GM18867 (cell line): ENCODE data around the gene NAV2.

Experiments used
- ATAC-seq: cut with Tn5 transposase; IDR thresholded peaks from one replicate; pipeline ENCODE4 v1.9.1; 2021; ENCODE audit warnings: mild to moderate bottlenecking, moderate library complexity; ENCODE audit not compliant: unreplicated experiment

The NAV2 gene

DNA sequence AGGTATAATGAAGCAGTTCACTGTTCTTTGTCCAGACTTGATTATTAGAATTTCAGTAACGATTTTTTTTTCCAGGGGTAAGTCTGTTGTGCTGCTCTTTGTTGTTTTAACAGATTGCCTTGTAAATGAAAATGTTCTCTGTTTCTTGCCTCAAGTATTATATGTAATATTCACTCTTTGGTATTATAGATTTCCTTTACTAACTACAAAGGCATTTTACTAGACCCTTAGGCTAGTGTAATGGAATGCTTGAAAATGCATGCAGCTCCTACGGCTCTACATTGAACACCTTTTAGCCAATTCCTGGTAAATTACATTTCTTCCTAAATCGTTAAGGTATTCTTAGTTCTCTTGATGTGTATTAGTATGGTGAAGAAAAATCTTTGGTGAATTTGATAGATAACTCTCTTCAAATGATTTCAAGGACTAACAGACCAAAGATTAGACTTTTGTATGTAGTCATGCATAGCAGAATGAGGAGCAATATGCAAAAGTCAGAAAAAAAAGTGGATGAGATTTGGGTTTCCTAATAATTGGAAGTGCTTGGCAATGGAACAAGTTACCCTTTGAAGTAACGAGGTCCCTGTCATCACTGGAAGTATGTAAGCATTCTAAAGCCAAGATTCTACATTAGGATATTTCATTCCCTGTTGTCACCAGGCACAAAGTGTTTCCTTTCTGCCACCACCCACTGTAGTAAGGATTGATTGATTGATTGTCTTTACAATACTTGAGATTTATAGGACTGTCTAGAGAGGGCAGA lies 334.6 kb downstream of the NAV2 start:
- ATAC-seq: no peak

DNA sequence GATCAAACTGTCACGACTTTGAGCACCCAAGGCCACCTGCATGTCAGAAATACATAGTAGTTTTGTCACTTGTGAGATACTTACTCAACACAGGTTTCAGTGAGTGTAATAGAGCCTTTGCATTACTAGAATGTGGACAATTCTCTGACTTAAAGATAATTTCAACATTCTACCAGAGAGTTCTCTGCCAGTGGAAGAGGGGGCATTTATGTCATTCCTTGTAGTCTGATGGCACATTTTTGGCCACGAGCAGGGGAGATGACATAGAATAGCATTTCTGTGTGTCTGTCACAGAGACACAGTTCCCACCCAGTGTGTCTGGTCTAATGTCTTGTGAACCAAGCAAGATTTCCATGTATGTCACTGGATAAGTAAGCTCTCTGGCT lies 335.1 kb downstream of the NAV2 start:
- no peak for ATAC-seq

DNA sequence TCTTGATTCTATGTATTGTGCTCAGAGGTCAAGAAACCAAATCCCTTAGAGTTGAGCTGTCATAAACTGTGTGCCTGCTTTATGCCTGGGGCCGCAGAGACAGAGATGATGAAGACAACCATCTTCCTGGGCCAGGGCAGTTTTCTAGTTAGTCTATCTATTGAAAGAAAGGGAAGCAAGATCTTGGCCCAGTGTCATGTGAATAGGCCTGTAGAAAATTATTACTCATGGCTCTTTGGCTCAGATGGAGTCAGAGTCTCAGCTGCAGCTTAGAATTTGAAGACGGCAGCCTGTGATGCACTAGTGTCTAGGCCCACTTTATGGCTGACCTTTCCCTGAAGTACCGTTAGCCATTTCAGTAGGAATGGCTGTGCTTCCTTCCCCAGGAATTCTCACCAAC lies 335.6 kb downstream of the NAV2 start:
- no peak for ATAC-seq

DNA sequence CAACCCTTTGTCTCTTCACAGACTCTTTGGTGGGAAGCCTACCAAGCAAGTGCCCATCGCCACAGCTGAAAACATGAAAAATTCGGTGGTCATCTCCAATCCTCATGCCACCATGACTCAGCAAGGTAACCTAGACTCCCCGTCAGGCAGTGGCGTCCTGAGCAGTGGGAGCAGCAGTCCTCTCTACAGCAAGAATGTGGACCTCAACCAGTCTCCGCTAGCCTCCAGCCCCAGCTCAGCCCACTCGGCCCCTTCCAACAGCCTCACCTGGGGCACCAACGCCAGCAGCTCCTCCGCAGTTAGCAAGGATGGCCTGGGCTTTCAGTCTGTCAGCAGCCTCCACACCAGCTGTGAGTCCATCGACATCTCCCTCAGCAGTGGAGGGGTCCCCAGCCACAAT lies 336.1 kb downstream of the NAV2 start:
- no peak for ATAC-seq

DNA sequence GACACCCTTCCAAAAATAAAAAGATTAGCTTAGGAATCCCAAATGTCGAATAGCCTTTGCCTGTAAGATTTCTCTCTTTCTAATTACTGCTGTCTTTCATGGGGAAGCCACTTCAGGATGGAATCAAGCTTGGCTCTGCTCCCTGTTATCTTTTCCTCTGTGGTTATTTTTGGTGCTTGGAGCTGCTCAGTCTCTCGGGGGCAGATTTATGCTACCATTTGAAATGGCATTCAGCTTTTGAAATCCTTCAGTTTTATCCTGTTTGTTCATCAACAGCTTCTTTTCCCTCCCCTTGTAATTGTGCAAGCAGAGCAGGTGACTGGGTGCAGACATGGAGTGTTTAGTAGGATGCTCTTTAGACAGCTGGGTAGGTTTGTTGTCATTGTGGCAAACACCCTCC lies 336.6 kb downstream of the NAV2 start:
- no peak for ATAC-seq

DNA sequence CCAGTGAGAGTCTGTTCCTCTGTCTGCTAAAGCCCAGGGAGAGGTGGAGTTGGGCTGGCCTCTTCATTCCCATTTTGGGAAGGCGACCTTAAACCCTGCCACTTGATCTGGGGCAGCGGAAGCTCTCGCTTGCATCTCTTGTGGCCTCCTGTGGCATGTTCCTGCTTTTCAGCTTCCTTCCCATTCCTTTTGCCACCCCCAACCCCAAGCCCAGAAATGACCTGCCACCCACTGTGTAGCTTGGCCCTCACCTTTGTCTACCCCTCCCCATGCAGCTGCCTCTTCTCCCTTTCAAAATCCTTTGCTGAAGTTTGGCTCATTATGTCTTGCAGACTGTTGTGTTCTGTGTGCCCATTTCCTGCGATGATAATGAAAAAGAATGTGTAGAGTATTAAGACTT lies 337.4 kb downstream of the NAV2 start:
- no peak for ATAC-seq

DNA sequence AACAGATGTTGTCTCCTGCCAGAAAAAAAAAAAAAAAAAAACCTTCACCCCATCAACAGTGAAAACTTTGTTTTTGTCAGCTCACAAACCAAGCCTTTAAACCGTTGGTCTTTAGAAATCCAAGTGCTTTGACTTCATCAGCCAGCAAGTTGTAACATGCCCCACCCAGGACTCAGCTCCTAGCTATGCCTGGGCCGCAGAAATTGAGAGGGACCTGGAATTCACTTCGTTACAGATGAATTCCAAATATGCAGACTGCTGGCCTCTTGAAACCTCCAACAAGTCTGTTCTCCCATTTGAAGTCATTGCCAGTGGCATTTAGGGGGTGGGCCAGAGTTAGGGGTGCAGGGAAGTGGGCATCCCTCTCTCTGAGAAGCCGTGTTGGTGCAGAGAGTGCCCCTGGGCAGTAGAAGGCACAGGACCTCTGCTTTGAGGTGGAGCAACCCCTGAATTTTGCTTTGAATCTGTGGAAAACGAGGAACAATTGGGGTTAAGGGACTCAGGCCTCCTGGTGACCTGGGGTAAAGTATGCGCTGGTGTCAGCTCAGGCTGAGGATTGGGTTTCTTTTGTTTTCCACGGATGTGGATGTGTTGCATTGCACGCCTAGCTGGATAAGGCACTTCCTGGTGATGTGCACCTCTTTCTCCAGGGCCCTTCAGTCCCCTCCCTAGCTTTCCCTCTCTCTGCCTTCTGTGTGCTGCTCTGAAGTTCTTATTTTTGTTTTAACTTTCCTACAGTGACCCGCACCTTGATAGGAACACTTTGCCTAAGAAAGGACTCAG lies 338.1 kb downstream of the NAV2 start:
- ATAC-seq: no peak

DNA sequence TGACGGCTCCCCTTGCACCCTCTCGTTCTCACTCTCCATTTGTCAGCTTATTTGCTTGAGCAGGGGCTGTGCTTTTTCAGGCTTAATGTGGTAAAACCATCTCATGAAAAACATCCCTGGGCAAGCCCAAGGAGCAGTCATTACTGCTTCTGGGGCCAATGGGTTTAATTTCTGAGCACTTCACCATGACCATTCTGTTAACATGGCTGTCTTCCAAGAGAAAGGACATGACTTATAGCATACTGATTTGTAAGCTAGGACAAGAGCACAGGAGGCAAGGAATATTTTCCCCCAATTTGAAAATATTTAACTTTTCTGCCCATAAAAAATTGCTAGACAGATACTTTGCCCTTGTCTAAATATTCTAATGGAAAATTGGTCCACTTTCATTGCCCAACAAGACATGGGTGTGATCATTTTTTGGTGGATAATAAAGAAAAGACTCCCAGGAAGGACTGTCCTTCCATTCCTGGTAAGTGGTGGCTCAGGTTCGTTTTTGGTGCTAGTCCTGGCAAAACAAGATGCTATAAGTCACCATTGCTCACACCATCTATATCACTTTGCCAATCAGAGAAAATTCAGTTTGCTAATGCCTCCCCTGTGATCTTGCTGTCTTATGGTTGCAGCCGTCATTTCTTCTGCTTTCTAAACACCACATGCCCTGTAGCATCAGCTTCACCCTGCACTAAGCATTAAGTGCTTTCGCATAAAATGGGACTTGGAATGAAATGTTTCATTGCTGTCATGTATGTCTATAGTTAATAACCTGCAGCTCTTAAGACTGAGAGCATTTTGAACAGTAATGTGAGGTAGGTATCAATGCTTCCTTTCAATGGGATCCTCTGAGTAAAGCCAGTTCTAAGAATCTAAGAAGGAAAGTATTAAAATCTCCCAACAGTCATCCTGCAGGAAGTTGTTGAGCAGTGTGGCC lies 339.1 kb downstream of the NAV2 start:
- ATAC-seq: no peak

DNA sequence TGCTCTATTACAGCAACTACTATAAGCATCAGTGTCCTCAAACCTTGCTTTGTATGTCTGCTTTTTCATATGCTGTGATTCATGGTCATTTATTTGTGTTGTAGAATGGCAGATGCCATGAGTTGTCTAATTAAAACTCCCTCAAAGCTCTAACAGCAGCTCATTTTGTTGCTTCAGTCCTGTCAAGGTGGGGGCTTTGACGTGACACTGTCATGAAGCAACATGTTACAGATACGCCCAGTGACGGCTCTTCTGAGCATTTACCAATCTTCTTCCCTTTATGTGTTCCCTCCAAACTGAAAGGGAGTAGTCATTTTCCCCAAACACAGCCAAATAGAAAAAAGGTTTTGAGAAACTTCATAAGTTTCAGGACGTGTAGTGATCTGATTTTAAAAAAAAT lies 340.9 kb downstream of the NAV2 start:
- no peak for ATAC-seq

DNA sequence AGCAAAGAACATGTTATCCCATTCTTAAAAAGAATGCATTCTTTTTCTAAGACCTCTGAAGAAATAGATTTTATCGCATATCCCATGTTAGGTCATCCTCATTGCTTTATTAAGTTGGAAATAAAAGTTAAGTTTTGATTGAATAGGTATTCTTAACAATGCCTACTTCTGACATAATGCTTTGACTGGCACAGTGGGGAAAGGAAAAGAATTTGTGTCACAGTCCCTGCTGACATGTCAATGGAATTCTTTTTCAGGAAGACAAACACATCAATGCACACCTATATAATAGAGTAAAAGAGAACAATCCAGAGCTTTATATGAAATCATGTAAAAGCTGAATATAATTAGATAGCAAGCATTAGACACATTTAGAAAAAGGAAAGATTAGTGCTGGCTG lies 341.9 kb downstream of the NAV2 start:
- ATAC-seq: no peak

DNA sequence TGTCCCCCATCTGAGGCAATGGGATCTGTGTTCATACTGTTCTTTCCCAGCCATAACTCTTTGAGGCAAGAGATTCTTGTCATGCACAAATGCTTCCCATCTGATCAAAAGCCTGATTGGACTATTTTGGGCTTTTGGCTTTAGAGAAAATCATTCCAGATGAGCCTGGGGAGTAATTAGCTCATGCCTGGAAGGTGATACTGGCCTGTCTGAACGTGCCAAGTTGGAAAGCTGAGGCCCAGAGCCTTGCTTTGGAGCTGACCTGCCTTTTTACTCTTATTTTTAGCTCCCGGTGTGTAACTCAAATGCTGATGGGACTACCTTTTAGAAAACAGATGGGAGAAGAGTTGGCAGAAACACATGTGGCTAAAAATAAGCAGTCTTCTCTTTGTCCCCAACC lies 342.7 kb downstream of the NAV2 start:
- no peak for ATAC-seq

DNA sequence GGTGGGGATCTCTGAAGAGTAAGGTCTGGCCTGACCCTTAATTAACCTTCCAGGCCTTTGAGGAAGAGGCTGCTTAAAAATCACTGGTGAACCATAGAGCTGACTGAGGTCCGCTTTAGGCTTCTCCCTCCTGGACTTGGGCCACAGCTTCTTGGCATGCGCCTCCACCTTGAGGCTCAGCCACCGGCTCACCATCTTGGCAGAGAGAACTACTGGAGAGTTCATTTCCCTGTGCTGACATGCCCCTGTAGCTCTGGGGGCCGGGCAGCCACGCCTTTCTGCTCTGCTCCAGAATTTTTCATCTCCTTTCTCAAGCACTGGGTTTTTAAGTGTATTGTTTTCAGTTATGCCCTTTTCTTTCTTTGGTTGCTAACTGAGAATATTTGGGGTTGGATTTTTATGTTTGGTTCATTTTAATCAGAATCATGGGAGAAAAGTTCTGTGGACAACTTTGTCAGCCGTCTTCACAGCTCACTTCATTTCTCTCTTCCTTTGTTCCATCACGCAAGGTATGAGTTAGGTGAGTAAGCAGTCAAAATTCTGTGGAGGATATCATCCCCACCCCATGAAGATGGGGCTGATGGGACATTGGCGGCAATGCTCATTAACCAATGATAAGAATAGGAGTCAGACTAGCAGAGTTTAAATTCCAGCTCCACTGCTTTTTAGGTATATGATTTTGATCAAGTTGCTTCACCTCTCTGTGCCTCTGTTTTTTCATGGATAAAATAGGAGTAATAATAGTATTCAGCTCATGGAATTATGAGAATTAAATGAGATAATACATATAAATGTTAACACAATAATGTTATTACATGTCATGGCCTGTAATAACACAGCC lies 343.7 kb downstream of the NAV2 start:
- ATAC-seq: no peak

DNA sequence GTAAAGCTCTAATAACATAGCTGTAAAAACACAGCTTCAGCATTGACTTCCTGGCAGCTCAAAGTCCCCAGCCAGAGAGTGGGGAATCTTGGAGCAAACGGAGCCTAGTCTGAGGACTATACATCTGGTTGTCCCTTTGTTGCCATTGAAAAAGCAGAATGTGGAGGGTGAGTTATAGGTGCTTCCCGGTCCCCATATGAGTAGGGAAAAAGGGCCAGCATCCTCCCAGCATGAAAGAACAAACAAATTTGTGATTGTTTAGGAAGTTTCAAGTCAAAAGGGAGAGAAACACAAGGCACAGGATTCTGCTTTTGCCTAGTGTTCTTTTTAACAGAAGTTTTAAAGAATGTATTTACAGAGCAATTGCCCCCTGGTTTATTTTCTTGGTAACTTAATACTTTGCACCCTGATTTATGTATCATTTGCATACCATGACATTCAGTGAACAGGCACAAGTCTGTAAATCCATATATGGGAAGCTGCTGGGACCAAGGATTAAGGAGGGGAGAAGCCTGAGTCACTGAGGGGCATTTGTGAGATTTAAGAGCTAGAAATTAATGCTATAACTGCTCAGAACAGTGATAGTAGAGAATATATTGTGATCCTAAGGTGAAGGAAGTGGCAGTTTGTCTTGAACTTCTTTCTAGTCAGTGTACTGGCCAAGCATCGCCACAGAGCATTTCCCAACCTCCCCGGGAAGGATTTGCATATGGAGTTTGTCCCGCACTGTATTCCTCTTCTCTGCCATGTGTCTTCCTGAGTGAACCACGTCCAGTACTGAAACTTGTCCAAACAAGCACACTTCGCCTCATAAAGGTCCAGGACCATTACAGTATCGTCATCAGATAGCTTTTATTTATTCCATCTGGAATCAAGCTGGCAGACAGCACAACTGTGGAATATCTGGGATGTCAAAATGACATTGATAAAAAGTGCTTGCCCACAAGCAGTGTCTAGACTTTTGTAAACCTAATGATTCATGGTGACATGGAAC lies 344.6 kb downstream of the NAV2 start:
- no peak for ATAC-seq

DNA sequence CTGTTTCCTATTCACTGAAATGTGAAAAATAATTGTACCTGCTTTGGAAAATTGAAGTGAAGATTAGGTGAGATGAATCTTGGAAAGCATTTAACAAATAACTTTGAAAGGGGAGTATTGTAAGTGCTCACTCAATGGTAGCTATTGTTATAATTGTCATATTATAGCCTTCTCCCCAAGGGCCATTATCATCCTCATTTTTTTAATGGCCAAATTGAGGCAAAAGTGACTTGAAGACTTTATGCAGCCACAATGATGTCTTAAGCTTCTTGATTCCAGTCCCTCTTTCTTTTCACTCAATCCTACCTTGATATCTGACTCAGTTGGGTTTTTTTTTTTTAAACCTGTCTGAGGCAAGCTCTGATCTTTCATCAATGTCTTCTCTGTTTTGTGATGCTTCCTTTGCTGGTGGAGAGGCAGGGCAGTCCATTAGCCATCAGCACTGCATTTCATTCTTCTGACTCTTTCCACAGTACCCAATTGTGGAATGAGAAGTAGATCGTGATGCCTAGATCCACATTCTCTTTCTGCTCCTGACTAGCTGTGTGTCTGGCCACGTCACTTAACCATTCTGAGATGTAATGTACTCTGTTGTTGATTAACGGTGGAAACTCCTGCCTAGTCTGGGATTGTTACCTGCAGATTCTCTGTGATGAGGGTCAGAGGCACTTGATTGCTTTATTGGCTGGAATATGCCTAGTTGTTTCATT lies 346.3 kb downstream of the NAV2 start:
- ATAC-seq: no peak

DNA sequence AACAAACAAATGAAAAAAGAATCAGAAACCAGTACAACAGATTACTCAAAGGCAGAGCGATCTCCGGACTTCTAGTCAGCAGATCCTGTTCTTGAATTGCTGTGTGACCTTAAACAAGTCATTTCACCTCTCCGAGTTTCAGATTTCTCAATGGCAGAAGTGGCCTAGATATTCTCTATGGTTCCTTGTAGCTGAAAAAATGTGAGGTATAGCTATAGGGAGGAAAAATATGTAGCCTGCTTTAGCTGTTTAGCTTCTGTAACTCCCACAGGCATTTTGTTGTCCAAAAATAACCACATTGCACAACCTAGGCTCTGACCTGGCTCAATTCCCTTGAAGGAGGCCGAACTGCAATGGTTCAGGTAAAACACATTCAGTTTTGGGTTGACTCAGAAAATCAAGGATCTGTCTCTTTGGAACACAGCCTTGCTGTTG lies 347.0 kb downstream of the NAV2 start:
- no peak for ATAC-seq

DNA sequence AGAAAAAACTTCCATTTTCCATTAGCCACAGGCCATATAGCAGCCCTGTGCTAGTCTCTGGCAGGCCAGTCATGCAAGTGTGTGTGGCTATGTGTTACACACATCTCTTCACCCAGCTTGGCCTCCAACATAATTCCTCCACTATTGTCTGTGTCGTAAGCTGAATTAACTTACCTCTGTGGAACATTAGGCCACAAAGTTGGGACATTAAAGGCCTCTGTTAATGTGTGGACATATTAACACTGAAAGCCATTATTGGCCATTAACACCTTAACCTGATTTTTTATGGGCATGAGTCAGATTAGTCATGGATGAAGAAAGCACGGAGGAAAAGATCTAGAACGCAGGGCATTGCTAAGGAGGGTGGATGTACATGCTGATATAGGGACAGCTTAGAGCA lies 347.5 kb downstream of the NAV2 start:
- ATAC-seq: no peak

DNA sequence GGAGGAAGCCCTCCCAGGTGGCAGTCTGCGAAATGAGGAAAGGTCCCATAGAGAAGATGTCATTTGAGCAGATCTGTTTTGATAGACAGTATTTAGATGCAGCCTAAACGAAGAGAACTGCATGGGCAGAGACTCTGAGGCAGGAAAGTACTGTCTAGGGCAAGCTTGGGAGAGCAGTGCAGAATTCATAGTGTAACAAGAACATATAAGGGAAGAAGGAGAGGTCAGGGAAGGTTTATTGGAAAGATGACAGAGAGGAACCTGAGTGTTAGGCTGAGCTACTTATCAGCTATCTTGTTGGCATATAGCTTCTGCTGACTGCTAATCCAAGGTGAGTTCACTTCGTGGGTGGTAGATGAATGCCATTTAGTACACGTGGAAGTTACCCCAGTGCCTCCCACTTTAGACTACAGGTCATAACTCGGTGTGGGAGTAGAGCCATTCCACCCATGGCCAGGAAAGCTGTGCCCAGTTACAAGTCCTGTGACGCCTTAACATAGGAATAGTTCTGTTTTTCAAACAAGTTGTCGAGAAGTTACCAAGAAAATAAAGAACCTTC lies 348.1 kb downstream of the NAV2 start:
- no peak for ATAC-seq

DNA sequence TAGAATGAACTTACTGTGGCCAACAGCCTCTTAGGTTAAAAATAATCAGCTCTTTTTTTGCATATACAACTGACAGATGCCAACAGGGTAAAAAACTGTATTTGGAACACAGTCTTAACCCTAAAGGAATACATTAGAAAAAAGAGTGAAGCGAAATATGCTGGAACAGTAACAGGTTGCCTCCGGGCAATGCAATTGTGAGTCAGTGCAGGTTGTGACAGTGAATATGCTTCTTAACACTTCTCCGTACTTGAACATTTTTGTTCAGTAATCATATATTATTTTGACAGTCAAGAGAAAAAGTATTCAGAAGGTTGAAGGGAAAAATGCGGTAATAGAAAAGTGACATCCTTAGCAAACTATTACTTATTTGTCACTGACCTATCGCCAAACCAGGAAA lies 349.1 kb downstream of the NAV2 start:
- ATAC-seq: no peak
